ENCODE data around the gene C6orf62.
"Not testable (repeated sequence)": the region's sequence is repeated elsewhere in the genome, so short reads cannot be mapped to it uniquely, and the experiment has no call there.

- TF ChIP-seq CTCF (tag by site-specific recombination; IDR thresholded peaks at IDR 0.05); ZBTB21 (tag by site-specific recombination; IDR thresholded peaks at IDR 0.05); ZNF561 (tag by site-specific recombination; IDR thresholded peaks at IDR 0.05; ENCODE audit: borderline replicate concordance): not testable (repeated sequence)
Measured at GRCh38 chr6:24661759-24662158, 57.2 kb downstream of the C6orf62 start.

All from HEK293 (cell line).